Measurements from ENCODE around the gene POC1A.
A peak's percentile ranks its signal among the peaks of the same experiment; 100 is the strongest.

POC1A gene

DNA sequence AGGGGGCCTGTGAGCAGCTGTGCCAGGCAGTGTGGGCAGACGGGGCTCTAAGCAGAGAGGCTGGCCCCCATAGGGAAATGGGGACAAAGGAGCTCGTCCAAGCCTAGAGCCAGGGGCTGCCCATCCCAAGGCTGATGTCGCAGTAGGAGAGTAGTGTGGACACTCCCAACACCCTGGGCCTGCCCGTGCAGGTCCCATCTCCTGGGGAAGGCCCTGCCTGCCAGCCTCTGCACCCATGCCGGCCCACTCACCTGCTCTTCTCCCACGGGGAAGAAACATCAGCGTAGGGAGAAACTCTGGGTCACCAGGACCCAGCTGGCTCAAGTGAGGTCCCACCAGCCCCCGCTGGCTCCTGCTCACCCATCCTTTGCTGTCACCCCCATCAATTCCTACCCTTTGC, 87.2 kb downstream of the POC1A start:
- no peak for DNase-seq (ENCODE audit: low read depth in 2 of 2)

DNA sequence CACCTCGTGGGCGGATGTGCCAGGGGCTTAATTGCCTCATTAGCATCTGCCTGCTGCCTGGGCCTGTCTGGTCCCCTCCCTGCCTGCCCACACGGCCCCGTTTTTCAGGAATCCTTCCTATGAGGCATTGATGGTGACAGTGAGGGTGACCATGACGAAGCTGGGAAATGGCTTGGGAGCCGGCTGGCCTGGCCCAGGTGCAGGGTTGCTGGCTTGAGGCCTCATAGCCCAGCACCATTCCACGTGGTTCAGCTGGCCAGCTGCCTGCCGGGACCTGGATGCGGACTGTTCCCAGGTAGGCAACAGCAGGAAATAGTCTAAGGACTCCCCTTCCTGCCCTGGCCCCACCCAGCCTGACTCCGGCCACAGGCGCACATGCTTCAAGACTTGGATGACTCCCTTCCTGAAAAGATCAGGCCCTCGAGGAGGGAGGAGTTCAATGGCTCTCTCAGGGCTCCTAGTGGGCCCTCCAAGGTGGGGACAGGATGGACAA, 88.9 kb downstream of the POC1A start:
- no peak for DNase-seq (ENCODE audit: low read depth in 2 of 2)

DNA sequence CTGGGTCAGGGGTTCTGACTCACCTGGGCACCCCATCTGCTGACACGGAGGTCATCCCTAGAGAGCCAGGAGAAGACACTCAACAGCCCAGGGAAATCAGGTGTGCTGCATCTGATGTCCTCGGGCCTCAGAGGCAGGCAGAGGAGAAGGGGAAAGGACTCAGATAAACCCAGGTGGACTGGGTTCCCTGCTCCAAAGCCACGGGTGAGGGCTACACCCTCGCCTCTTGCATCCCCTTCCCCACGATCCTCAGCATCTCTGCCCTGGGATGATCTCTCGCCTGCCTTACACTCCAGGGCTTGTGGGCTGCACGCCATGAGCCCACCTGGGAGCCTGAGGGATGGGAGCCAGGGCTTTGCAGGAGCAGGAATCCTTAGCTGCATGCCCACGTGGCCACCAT, 89.7 kb downstream of the POC1A start:
- DNase-seq (ENCODE audit: low read depth in 2 of 2): no peak

DNA sequence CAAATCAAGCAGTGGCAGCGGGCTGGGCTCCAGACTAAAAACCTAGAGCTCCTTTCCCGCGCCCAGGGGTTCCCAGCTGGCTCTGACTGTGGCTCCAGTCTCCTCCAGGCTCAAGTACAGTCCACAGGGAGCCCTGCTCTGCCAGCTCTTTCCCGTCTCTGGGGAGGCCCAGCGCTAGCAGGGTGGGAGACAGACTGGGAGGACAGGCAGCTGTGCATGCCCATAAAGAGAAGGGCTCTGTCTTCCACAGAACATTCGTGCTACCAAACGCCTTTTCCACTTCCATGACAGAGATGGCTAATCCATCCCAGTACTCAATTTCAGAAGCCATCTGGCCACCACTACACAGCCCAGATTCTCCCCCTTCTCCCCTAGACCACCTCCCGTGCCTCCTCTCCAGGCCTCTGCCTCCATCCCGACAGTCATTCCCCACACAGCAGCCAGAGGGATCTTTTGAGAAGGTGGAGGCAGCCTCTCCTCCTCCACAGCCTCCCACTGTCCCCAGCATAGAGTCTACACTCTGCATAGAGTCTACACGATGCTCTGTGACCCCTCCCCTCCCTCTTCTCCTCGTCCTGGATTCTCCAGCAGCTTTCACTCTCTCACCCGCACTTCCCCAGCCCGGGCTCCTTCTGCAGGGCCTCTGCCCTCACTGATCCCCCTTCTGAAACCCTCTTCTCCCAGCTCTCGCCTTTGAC, 91.0 kb downstream of the POC1A start:
- DNase-seq (ENCODE audit: low read depth in 2 of 2): no peak

DNA sequence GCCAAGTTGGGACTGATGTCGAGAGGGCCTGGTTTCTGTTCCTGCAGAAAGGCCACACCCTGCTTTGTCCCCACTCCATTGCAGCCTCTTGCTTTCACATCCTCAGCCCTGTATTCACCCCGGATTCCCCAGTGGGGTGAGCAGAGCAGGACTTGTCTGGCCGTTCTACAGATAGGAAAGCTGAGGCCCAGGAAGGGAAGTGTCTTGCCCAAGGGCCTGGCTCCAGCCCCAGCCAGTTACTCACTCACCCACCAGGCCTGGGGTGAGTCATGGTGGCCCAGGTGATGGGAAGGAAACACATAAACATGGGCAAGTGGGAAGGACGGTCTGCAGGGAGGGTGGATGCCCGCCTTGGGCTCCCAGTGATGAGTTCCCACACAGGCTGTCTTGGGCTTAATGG, 91.7 kb downstream of the POC1A start:
- no peak for DNase-seq (ENCODE audit: low read depth in 2 of 2)

DNA sequence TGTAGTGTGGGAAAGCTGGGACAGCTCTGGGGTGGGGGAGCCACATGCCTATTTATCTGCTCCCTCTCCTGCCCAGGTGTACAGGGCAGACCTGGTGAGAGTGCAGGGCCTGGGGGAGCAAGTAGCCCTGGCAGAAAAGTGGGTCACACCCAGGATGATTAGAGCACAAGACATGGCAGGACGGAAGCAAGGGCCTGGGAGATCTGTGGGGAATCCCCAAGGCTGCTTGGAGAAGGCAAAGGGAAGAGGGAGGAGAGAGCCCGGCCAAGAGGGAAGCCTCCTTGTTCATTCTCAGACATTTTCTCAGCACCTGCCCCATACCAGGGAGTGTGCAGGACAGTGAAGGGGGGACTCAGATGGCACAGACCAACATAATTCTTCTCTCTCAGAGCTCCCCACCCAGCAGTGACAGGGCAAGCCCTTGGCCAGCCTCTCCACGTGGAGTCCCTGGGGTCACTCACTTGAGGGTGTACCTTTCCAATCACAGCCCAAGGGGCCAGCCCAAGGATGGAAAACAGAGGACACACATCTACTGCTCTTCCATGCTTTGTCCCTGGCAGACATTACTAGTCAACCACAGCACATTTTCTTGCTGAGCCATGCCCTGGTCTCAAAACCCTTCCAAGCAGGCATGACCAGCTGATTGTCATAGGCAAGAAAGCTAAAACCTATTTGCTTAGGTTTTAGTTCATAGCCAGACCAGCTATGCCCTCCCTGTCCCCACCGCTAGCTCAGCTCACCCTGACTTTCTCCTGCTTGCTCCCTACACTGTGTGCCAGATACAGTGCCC, 92.9 kb downstream of the POC1A start:
- DNase-seq (ENCODE audit: low read depth in 2 of 2): no peak

DNA sequence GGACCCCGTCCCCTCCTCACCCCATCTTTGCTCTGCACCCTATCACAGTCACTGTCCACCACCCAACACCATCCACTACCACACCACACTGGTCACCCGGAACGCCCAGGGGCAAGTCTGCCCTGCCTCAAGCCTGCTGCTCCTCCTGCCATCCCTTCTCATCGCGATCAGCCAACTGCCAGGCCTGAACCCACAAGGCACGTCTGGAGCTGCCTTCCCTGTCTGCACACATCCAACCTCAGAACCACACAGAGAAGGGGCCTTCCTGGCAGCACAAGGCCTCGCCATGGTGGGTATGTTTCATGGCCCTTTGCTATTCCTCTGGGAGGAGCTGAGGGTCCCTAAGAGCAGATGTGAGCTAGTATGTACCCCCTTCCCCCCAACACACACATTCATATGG, 94.4 kb downstream of the POC1A start:
- no peak for DNase-seq (ENCODE audit: low read depth in 2 of 2)

DNA sequence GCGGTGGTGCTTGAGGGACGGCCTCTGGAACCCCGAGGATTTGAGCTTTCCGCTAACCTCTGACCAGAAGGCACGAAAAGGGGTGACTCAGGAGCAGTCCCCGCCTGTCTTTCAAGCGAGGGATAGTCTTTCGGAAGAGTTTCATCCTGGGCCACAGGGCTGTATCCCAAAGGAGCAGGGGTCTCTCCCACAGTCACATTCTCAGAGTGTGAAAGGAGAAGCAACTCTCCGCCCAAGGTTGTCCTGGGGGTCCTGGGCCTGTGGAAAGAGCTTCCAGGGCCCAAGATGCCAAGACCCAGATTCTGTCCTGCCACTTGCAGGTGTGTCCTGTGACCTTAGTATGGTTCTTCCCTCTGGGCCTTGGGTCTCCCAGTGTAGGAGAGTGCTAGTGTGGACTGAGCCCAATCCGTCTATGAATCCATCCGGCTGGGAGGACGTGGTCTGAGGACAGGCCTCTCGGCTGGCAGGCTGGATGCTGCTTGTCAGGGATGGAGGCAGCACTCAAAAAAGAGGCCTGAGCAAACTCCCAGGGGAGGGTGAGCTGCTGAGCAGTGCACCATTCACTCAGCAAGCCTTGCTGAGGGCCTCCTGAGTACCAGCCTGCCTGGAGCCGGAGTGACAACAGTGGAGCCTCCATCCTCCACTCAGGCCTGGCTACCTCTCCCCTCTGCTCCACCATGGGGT, 96.3 kb downstream of the POC1A start:
- no peak for DNase-seq (ENCODE audit: low read depth in 2 of 2)

DNA sequence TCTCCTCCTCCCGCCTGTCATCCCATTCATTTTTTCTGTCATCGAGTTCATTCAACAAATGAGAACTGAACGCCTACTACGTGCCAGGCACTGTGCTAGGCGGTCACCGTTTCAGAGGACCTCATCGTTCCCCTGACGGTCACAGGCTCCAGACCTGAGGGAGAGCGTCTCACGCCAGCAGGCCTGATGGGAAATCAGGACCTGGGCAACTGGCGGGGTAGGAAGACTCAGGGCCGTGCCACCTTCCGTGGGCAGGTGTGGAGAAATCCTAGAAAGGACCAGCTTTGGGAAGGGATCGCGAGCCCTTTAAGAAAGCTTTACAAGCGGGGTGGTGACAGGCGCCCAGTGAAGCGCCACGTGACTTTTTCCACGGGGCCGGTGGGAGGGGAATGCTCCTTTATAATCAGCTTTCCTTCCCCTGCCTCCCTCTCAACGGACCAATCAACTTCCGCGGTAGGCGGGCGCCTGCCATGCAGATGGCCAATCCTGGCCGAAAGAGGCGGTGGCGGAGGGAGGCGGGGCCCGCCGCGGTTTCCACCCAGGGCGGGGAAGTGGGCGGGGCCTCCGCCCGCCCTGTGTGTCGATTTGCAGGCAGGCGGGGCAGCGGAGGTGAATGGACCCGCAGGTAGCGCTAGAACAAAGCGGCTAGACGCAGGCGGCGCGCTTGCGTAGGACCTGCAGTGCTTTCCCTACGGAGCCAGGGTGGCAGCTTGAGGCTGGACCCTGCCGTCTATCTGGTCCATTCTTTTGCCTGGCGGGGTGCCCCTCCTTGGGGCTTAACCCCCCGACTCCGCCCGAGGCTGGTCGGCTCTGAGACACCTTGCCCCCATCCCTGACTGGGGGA, 97.0 kb downstream of the POC1A start:
- peak; percentile 99 to 100 for DNase-seq (ENCODE audit: low read depth in 2 of 2)

DNA sequence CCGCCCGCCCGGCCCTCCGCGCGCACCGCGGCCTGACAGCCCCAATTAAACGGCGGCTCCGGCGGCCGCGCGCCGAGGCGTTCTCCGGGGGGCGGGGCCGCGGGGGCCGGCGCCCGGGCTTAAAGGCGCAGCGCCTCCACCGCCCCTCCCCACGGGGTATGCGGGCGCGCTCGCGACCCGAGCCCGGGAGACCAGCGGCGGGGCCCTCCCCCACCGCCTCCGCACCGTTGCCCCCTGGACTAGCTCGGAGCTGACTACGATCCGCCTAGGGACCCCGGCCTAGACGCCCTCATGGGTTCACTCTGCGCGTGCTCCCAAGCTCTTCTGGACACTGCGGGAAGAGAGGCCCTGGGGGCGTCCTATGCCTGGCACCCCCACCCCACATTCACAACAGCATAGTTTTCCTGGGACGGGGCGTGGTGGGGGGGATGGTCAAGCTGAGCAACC, 97.7 kb downstream of the POC1A start, which contains the start of gene DUSP7:
Gene DUSP7, minus strand, starts transcription at position 51 of the 447 bp plus-strand sequence. CDS start 205 bp downstream, outside the sequence.
- DNase-seq (ENCODE audit: low read depth in 2 of 2): peak; percentile 41 to 55

DNA sequence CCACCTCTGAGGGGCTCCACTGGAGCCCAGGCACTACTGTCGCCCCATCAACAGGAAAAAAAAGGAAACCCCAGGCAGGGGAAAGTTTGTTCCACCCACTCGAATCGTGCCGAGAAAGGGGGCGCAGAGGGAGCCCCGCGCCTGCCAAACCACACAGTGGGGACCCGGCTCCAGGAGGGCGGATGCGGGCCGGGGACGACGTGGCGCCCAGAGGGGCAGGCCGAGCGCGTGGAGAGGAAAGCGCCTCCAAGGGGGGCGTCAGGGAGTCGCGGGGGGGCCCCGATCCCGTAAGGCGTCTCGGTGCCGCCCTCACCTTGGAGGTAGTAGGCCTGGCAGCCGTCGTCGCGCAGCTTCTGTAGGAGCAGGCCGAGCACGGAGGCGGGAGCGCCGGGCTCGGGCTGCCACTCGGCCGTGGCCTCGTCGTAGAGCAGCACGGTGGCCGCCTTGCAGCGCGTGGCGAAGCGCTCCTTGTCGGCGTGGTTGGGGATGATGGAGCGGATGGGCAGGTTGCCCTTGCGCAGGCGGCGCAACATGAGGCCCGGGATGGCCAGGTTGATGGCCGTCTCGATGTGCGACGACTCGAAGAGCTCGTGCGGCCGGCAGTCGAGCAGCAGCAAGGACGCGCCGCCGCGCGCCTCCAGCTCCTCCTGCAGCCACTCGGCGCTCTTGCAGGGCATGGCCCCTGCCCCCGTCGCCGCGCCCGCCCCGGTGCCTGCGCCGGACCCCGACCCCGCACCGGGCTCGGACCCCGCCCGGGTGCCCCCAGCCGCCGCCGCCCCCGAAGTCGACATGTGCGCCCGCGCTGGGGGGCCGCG, 98.5 kb downstream of the POC1A start:
- peak in 1 of 2 donors; percentile 16 for DNase-seq (ENCODE audit: low read depth in 2 of 2)

DNA sequence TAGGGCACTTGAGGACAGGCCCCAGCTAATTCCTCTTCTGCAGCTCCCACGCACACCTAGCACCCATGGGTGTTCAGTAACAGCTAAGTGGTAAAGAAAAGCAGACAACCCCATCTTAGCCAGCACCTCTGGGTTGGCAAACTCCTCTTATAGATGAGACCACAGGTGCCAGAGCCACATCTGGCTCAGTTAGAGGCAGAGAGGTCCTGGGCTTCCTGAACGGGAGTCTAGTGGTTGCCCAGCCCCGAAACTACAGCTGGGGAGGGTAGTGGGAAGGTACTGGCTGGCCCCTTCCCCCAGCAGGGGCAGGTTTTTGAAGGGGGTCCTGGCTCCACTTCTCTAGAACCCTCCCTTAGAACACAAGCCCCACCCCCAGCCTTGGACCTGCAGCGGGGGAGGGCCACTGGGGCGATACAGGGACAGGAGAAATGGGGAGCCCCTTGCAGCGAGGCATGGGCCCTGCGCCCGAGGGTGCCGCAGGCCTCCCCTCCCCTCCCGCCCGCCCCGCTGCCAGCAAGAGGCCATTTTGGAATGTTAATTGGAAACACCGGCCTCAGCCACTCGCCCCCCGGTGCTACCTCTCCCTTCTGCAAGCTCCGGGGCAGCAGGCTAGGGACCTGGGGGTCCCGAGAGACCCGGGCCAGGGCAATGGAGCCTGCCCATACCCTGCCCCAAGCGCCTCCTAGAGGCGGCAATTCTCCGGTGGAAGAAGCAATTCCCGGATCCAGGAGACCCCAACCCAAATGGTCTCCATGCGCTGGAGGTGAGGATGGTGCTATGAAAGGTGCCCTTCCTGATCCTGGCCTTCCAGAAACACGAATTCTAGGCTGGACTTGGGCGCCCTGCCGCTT, 99.3 kb downstream of the POC1A start:
- DNase-seq (ENCODE audit: low read depth in 2 of 2): no peak

DNA sequence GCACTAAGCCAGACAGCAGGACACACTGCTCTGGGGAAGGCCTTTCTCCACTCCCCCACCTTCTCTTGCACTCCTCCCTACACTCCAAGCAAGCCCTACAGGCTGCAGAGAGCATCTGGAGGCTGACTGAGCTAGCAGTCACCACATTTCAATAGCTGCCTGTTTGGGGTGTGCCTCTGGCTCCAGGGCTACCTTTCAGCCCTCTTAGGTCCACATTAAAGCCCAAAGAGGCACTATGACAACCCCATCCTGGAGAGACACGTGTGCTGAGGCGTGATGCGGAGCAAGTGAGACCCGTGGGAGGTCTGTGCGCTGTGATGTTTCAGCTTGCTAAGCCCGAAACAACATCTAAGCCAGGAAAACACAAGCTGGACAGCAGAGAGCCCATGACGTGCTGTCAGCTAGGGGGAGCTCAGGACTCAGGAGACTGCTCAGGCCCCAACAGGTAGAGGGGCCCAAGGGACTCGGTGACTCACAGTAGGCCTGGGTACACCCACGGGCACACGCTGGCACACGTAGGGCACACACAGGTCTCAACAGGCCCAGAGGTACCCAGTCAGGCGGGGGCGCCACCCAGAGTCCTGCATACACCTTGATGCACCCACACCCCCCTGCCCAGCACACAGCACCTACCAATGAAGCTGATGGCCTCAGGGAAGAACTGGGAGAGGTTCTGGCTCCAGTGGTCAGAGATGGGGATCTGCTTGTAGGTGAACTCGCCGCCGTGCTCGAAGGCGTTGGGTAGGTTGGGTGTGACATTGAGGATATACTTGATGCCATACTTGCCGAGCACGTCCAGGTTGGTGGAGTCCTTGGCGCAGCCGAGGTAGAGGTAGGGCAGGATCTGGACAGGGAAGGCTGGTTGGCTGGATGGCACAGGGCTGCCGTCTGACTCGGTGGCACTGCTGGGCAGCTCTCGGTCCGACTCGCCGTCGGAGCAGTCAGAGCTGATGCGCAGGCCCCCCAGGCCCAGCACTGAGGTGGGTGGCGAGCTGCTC, 100.6 kb downstream of the POC1A start:
- DNase-seq (ENCODE audit: low read depth in 2 of 2): peak; percentile 34 to 39

DNA sequence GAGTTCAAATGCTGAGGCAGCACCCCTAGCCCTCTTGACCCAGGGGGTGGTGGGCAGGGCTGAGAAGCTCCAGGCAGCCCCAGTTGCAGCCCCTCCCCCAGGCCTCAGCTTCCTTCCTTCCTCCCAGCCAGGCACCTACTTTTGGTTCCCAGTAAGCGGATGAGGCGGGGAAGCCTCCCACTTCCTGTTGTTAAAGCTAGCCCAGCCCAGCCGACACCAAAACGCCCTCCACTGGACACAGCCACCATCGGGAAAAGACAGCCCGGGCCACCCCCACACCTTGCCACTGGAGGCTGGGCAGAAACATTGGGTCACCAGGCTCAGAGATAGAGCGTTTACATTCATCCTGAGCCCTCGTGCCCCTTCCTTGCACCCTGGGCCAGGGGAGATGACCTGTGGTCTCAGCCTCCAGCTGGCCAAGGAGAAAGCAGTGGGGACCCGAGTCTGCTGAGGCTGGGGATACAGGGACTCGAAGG, 101.4 kb downstream of the POC1A start:
- no peak for DNase-seq (ENCODE audit: low read depth in 2 of 2)

DNA sequence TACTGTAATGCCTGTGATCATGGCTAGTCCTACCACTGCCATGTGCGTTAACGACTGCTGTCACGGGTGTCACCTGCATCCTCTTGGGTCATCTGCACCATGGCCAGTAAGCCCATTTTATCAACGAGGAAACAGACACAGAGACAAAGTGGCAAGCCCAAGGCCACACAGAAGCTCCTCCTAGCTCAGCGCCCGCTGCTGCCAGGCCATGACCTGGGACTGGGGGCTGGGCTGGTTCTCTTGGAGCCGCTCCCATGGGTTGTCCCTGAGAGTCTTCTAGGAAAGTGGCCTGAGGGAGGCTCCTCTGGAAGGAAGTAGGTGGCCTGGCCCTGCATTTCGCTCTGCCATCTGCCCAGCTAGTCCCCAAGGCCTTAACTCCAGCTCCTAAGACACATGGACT, 102.8 kb downstream of the POC1A start:
- no peak for DNase-seq (ENCODE audit: low read depth in 2 of 2)

DNA sequence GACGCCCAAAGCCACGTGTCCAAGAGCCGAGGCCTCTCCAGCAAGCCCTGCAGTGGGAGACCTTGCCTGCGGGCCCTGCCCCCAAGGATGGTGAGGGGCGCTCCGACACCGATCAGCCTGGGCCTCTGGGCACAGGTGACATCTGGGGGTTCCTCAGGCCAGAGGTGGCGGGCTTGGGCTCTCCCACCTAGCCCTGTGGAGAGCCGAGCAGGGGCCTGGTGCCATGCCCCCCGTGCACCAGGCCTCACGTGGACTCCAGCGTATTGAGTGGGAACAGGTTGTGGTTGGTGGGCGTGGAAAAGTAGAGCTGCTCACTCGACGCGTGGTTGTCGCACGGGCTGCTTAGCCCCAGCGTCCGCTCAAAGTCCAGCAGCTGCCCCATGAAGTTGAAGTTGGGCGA, 103.7 kb downstream of the POC1A start:
- no peak for DNase-seq (ENCODE audit: low read depth in 2 of 2)

DNA sequence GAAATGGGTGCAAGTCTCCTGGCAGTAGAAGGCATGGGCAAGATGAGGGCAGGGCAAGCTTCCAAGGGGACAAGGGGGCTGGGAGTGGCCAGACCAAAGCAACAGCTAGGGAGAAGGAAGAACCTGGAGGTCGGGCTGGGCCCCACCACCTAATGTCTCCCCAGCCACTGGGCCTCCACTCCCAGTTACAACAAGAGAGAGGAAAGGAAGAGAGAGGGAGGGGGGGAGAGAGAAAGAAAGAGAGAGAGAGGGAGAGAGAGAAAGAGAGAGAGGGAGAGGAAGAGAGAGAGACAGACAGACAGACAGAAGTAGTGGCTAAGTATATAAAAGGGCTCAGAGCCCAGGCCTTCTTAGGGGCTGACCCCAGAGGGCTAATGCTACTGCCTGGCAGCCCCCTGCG, 104.7 kb downstream of the POC1A start:
- no peak for DNase-seq (ENCODE audit: low read depth in 2 of 2)

DNA sequence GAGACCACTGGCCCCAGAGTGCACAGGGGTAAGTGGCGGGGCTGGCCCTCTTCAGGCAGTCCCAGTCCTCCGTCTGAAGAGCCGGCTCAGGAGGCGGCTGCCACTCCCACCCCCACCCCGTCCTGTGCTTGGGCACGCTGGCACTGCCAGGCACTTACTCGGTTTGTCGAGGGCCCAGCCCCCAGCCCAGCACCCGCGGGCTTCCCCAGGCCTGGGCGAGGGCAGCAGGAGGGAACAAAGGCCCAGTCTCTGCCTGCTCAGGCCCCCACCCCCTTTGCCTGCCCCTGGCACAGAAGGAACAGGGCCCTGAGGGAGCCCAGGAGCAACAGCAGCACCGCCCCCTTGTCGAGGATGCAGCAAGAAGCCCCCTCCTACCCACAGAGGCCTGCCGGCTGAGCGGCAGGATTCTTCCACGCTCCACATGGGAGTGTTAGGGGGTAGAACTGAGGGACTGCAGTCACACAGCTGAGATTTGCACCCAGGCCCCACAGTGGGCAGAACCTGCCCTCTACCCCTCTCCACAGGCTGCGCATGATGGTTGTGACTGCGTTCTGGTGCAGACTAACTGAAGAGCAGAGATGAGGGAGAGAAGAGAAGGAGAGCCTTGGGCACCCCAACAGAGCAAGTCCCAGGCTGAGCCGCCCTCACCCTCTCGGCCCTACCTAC, 106.8 kb downstream of the POC1A start:
- no peak for DNase-seq (ENCODE audit: low read depth in 2 of 2)
